HG03159 (cell line): ENCODE results near the gene CHRM3.
"Not testable (repeated sequence)": the region's sequence is repeated elsewhere in the genome, so short reads cannot be mapped to it uniquely, and the experiment has no call there.

Source experiments
- ATAC-seq: cut with Tn5 transposase; IDR thresholded peaks from one replicate; pipeline ENCODE4 v1.9.1; 2021; ENCODE audit warnings: mild to moderate bottlenecking, moderate library complexity; ENCODE audit not compliant: unreplicated experiment

The CHRM3 gene

GRCh38 chr1:239386453-239387303, at the start of gene CHRM3:
Gene CHRM3, plus strand, starts transcription at chr1:239386568. Its CDS starts 520,884 bp downstream, at chr1:239907452.
- ATAC-seq: no peak

DNA sequence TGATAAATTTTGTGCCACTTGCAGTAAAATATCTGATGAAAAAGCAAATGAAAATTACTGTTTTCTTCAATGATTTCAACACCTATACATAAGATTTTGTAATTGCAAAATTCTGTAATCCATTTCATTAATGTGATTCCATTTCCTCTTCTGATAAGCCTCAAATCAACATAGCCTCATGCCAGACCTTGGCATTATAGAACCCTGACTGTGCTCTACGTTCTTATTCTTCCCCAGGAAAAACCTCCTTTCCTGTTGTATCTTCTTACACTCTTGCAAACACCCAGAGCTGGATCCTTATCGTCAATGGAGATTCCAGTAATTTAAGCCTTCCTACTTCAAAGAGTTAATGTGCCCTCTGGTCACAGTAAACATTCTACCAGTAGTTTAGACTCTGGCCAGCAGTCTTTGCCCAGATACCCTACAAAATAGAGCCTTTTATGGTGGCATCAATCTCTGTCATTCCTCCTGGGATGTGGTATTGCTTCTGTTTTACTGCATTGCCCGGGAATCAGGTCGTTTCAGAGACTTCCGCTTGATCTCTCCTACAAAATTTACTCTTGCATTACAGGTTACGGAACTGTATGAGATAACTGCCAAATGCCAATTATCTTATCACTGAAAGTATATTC, 48.5 kb upstream of the CHRM3 start:
- no peak for ATAC-seq

DNA sequence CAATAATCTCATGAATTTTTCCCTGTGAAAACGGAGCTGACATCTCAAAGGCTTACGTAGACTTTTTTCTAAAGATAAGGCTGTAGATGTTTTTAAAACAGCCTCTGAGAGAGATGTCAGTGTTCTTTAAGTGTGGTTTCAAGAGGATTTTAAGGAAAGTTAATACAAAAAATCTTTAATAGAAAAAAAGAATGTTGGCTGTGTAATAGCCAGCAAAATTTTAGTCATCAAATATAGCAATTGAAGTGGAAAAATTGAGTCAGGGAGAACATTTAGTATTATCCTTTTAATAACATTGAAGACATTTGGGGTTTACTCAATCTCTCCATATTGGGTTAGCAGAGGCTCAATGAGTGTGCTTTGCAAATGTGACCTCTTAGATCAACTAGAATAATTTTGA, 38.6 kb upstream of the CHRM3 start:
- no peak for ATAC-seq

DNA sequence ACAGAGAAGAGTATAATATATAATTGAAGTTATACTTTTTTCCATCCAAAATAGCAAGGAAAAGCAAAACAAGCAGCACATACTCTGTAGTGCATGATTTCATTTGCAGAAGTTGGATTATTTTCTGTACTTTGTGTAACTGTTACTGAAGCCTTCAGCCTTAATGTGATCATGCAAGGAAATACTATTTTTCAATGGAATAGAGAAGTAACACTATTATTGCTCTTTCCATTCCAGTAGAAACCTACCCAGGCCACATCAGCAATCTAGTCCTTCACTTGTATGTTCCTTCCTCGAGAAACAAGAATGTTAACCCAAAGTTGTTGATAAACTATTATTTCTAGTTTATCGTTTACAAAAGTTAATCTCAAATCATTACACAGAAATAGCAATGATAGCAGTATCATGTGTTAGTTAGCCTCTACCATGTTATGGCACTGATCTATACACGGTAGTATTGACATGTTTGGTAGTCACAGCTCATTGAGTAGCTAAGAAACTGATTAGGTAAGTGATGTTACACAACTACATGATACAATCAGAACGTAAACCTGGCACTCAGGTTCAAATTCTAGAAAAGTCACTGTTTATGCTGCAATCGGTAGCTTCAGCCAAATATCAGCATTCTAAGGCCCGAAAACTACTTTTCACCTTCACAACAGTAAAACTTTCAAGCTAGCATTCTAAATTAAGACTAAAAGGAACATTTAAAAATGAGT, 37.6 kb upstream of the CHRM3 start:
- no peak for ATAC-seq

GRCh38 chr1:239349699-239350098, 36.7 kb upstream of the CHRM3 start:
- ATAC-seq: no peak

GRCh38 chr1:239353536-239353935, 32.8 kb upstream of the CHRM3 start:
- no peak for ATAC-seq

DNA sequence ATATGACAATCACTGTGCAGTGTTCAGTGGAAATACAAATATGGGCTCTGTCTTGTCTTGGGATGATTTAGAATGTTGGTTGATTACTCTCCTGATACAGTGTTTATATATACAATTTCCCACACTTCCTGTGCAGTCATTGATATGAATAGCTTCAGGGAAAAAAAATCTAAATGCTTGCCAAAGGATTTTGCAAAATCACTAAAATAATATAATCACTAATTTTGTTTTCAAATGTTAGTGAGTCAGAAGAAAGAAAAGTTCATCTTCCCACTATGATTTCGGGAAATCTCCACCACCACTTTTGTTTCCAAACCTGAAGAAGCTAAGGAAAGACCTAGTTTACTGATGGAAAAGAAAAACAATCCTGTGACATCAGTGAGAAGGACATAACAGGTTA, 32.1 kb upstream of the CHRM3 start:
- ATAC-seq: no peak

DNA sequence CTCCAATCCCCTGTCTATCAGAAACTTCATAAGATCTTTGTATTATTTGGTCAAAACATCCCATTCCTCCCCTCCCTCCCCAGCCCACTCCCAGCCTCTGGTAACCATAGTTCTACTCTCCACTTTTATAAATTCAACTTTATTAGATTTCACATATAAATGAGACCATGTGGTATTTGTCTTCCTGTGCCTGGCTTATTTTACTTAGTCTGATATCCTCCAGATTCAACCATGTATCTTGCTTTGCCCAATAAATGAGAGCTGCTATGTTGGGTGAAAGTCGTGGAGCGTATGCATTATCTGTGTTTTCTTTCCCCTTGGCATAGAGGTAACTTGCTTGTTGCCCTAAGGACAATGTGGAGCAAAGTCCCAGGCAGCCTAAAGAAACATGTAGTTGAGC, 28.5 kb upstream of the CHRM3 start:
- ATAC-seq: no peak

- no peak for ATAC-seq
These were observed 25.0 kb upstream of the CHRM3 start for GRCh38 chr1:239361403-239361802.

- ATAC-seq: no peak
These were observed 22.4 kb upstream of the CHRM3 start for GRCh38 chr1:239363930-239364329.

DNA sequence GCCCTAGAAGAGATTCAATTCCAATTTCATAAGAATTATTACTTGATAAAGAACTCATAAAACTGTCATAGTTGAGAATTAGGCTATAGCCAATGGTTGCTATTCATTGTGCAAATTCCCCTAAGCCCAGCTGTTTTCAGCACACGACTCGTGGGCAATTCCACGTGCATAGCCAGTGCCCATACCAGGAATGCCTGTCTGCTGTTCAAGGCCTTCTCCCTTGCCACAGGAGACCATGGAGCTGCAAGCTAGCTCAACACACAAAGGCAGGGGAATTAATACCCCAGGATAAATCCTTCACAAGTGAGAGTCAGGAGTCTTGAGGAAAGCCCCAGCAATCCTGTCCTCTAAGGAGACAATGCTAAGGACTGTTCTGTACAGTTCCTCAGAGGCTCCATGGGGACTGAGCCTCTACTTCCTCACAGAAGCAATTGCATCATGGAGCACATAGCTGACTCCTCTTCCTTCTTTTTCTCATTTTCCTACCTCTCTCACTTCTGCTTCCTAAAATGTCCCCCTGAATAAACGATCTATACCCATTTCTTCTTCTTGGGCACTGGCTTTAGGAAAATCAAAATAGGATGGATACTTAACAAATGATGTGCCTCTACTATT, 19.1 kb upstream of the CHRM3 start:
- no peak for ATAC-seq

- no peak for ATAC-seq
These were observed 17.8 kb upstream of the CHRM3 start for GRCh38 chr1:239368436-239369109.

- ATAC-seq: not testable (repeated sequence)
These were observed 15.5 kb upstream of the CHRM3 start for GRCh38 chr1:239370869-239371268.

DNA sequence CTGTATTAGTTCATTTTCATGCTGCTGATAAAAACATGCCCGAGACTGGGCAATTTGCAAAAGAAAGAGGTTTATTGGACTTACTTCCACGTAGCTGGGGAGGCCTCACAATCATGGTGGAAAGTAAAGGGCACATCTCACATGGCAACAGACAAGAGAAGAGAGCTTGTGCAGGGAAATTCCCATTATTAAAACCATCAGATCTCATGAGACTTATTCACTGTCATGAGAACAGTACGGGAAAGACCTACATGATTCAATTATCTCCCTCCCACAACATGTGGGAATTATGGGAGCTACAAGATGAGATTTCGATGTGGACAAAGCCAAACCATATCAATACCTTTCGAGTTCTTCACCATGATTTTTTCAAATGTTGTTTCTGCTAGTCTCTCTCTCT, 3.7 kb upstream of the CHRM3 start:
- ATAC-seq: no peak

GRCh38 chr1:239383714-239384113, 2.7 kb upstream of the CHRM3 start:
- ATAC-seq: no peak

DNA sequence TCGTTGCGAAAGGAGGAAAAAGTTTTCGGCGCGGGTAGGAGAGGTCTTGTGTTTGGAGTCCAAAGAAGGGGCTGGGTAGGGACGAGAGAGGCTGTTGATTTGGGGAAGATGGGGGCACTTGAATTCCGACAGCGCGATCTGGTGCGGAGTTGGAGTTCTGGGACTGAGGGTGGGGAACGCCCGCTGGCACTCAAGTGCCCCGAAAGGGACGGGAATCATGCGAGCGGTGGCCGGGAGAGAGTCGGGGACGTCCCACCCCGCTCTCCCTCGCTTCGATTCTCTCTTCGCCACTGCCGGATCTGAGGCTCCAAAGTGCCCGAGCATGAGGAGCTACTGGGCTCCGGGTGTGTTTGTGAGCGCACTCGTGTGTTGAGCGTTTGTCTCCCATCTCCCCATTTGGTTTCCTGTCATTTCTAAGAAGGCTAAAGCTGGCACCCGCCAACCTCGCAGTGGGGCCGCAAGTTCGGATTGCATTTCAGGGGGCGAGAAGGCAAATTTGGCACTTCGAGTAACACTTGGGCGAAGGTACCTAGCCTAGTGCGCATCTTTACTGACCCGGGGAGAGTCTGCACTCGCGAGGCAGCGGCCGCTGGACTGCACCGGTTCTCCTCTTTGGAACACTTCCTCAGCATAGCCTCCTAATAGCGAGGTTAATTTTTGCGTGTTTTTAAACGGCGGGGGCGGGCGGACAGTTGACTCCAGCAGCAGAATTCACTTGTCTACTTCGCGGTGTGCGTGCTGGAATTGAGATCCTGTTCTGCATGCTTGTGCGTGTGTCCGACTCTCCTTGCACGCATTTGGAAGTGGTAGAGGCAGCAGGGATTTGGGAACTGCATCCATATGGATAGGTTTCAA, 1.2 kb downstream of the CHRM3 start:
- no peak for ATAC-seq

GRCh38 chr1:239388159-239388485, 1.8 kb downstream of the CHRM3 start:
- no peak for ATAC-seq

DNA sequence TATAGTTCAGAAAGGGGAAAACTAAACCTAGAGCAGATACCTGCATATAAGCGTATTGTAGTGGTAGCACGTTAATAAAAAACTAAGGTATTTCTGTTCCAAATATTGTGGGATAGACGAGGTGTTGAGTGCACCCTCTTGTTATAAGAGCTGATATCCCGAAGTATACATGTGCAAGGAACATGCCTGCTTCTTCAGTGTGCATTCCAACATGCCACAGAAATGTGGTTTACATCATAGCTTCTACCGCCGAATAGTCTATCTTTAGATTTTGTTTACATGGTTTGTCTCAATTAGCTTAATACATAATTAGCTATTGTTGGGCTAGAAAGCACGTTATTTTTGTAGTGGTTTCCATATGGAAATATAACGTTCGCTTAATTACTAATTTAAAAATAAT, 2.2 kb downstream of the CHRM3 start:
- no peak for ATAC-seq

DNA sequence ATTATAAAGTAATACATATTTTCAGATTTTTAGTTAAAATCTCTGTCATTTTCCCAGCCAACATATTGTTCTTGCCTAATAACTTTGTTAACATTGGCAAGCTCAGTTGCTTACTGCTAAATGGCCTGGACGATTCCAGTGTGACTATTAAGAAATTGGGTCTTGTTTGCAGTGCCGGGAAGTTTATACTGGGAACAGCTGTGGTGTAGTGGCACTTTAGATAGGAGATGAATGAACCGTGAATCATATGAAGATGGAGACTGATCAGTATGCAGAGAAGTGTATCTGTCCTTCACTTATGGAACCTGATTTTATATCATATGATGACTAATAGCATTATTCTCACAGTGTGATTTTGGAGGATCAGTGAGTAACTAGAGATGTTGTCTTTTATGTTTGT, 3.3 kb downstream of the CHRM3 start:
- no peak for ATAC-seq

GRCh38 chr1:239392271-239392670, 5.9 kb downstream of the CHRM3 start:
- ATAC-seq: no peak
